Glutamatergic neuron (in vitro differentiated cells): ENCODE data around the gene PCSK4. TPM values are rescaled to one million over a fixed set of nuclear protein-coding genes. Genes with fewer than 3 reads are reported as not detected.

ENCODE experiments used
- DNase-seq: peaks from one replicate; pipeline ENCODE4 v3.0.0; 2022
- H3K27ac Mint-ChIP-seq: one replicate; pipeline ENCODE4 v1.8.0; 2020; ENCODE audit warnings: mild to moderate bottlenecking, mixed read lengths, inconsistent platforms; ENCODE audit not compliant: unreplicated experiment
- H3K27me3 Mint-ChIP-seq: one replicate; pipeline ENCODE4 v1.8.0; 2020; ENCODE audit warnings: mild to moderate bottlenecking, moderate library complexity, mixed read lengths, inconsistent platforms; ENCODE audit not compliant: unreplicated experiment
- H3K36me3 Mint-ChIP-seq: one replicate; pipeline ENCODE4 v1.8.0; 2020; ENCODE audit warnings: mild to moderate bottlenecking, mixed read lengths, inconsistent platforms; ENCODE audit not compliant: unreplicated experiment
- H3K4me1 Mint-ChIP-seq: one replicate; pipeline ENCODE4 v1.8.0; 2020; ENCODE audit warnings: mild to moderate bottlenecking, low read depth, mixed read lengths, inconsistent platforms; ENCODE audit not compliant: unreplicated experiment
- H3K4me3 Mint-ChIP-seq: one replicate; pipeline ENCODE4 v1.8.0; 2020; ENCODE audit warnings: mild to moderate bottlenecking, mixed read lengths, inconsistent platforms; ENCODE audit not compliant: unreplicated experiment
- H3K9me3 Mint-ChIP-seq: one replicate; pipeline ENCODE4 v1.8.0; 2020; ENCODE audit warnings: mild to moderate bottlenecking, moderate library complexity, mixed read lengths, inconsistent platforms; ENCODE audit not compliant: unreplicated experiment
- total RNA-seq: library from RNA; stranded (reverse); fragmentation: NEBNext Ultra II Directional; extraction: Animal tissue kit (Norgen Biotek cat#: 25700); gene quantifications from one replicate; pipeline ENCODE4 v1.2.1, GENCODE V29; 2021; ENCODE audit not compliant: unreplicated experiment
- TF ChIP-seq, protein P1 (sequence below): fragments of 200-600 bp; sonication (generic); IDR thresholded peaks from one replicate; pipeline ENCODE4 v1.5.0; 2021; ENCODE audit not compliant: partially characterized antibody, unreplicated experiment

Gene PCSK4
- total RNA-seq, 1 donor from 2014 or later, result 21.2 TPM

DNA sequence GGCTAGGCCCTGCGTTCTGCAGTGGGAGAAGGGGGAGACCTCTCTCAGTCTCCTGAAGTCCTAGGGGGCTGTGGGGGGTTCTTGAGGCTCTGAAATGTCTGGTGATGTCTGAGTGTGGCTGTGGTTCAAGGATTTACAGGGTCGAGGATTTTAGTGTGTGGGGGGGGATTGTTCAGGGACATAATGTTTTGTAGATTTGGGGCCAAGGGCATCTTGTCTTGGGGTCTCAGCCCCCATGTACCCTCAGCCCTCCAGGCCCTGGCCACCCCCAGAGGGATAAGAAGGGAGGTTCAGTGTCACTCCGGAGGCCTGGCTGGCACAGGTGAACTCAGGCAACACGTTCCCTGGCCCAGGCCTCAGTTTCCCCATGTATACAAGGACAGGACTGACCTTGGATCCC lies 42.6 kb downstream of the PCSK4 start:
- H3K4me1 Mint-ChIP-seq, result peaks cover 14% of the 10 kb centered on the region
- peak overlapping the region; percentile 76 for H3K27ac Mint-ChIP-seq
- peaks cover 26% of the 10 kb centered on the region for H3K27me3 Mint-ChIP-seq
- peak overlapping the region; percentile 90 for H3K4me3 Mint-ChIP-seq
- TF ChIP-seq, protein P1, sequence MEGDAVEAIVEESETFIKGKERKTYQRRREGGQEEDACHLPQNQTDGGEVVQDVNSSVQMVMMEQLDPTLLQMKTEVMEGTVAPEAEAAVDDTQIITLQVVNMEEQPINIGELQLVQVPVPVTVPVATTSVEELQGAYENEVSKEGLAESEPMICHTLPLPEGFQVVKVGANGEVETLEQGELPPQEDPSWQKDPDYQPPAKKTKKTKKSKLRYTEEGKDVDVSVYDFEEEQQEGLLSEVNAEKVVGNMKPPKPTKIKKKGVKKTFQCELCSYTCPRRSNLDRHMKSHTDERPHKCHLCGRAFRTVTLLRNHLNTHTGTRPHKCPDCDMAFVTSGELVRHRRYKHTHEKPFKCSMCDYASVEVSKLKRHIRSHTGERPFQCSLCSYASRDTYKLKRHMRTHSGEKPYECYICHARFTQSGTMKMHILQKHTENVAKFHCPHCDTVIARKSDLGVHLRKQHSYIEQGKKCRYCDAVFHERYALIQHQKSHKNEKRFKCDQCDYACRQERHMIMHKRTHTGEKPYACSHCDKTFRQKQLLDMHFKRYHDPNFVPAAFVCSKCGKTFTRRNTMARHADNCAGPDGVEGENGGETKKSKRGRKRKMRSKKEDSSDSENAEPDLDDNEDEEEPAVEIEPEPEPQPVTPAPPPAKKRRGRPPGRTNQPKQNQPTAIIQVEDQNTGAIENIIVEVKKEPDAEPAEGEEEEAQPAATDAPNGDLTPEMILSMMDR, result no peak
- H3K9me3 Mint-ChIP-seq, result peaks cover 23% of the 10 kb centered on the region
- peaks cover 6% of the 10 kb centered on the region for H3K36me3 Mint-ChIP-seq
- no peak for DNase-seq

DNA sequence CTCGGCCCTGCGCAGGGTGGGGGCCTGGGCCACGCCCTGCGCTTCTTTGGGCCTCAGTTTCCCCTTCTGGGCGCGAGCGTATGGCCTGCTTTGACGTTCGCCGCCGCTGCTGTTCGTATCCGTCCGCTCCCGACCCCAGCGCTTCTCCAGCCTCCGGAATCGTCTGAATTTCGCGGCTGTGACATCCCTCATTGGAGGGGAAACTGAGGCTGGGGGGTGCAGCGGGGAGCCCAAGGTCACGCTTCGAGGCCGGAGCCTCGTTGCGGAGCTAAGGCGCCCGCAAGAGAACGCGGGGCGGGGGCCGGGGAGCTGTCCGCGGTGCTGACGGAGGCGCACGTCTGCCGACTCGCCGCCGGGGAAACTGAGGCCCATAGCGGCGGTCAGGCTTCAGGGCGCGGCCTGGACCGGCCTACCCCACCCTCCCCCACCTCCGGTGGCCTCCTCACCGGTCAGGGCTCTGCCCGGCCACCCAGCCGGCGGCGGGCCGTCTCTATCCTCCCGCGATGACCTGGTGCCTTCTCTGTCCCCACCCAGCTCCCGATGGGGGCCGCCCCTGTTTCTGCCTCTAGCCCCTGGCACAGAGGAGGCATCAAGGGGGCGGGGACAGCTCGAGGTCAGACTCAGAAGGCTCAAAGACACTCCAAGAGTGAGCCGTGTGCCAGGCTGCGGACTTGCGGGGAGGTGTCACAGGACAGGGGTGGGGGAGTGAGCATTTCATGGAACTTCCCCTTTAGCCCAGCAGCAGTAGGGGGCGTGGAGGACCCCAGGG lies 43.3 kb downstream of the PCSK4 start:
- DNase-seq, result peak; percentile 69
- Mint-ChIP-seq H3K27me3 (peaks cover 24% of the 10 kb centered on the region), H3K27ac (peak overlapping the region; percentile 76)

DNA sequence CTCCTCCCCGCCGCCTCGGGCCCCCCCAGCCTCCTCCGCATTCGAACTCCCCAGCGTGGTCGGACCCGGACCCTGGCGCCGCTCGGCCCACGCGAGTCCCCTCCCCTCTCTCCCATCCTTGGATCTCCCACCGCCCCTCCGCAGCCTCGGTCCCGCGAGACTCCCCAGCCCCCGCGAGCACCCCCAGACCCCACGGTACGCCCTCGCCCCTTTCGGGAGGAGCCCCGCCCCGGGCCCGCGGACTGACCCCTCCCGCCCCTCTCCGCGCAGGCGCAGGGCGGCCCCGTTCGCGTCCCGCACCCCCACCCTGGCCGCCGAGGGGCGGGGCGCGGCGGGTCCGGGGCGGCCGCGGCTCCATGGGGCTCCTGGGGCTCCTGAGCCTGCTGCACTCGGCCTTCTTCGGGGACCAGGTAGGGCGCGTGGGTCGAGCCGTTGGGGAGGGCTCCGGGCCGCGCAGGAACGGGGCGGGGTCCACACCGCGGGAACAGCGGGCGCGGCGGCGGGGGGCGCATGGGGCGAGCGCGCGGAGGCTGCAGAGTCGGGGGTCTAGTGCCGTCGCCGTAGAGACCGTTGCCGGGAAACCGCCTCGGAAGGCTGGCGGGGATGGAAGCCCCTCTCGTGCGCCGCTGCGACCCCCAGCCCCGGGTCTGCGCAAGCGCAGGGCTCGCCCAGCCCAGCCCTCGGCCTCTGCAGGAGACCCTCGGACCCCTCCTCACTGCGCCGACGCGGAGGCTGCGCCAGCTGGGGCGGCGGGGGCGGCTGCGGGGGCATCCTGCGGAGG lies 44.0 kb downstream of the PCSK4 start:
- peak; percentile 88 for DNase-seq
- no peak overlapping the region for H3K27ac Mint-ChIP-seq
- TF ChIP-seq, protein P1, result no peak
- H3K27me3 Mint-ChIP-seq, result peaks cover 20% of the 10 kb centered on the region
- H3K9me3 Mint-ChIP-seq, result peaks cover 21% of the 10 kb centered on the region
- peaks cover 6% of the 10 kb centered on the region for H3K36me3 Mint-ChIP-seq
- H3K4me3 Mint-ChIP-seq, result no peak overlapping the region
- H3K4me1 Mint-ChIP-seq, result peaks cover 14% of the 10 kb centered on the region

More for the DNA sequence above, 43.3 kb downstream of the PCSK4 start:
- peaks cover 14% of the 10 kb centered on the region for H3K4me1 Mint-ChIP-seq
- H3K9me3 Mint-ChIP-seq, result peaks cover 22% of the 10 kb centered on the region
- H3K4me3 Mint-ChIP-seq, result peak overlapping the region; percentile 90
- peaks cover 6% of the 10 kb centered on the region for H3K36me3 Mint-ChIP-seq
- TF ChIP-seq, protein P1, result no peak

DNA sequence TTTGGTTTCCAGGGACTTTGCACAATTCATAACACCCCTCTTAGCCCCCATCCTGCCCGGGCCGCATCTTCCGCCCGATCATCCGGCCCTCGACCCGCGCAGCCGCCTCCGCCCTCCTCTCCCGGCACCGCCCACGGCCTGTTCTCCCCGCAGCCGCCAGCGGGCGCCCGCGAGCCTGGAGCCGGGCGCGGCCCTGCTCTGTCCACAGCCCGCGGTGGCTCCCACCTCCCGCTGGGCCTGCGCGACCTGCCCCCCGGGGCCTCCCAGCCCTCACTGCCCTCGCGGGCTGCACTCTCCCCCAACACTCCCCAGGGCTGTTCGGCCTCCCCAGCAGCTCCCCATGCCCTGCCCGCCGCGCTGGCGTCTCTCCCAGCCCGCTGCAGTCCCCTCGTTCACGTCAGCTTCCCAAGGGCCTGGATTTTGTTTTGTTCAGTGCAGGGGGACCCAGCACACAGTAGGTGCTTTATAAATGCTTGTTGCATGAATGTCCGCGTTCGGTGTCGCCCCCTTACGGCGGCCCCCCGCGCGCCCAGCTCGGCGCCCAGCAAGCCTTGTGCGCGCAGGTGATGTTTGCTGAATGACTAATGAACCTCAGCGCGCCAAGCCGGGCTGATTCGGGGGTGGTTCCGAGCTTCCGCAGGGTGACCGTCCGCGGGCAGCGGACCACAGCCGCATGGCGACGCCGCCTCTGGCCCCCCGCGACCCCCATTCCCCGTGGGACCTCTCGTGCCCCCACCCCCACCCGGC lies 44.8 kb downstream of the PCSK4 start:
- TF ChIP-seq, protein P1, result peak; percentile 93
- H3K9me3 Mint-ChIP-seq, result peaks cover 15% of the 10 kb centered on the region
- peak overlapping the region; percentile 77 for H3K4me3 Mint-ChIP-seq
- peaks cover 12% of the 10 kb centered on the region for H3K27me3 Mint-ChIP-seq
- peak overlapping the region; percentile 66 for H3K27ac Mint-ChIP-seq
- H3K4me1 Mint-ChIP-seq, result peaks cover 9% of the 10 kb centered on the region
- no peaks in the 10 kb centered on the region for H3K36me3 Mint-ChIP-seq
- DNase-seq, result peak; percentile 90
